HG03460 (cell line): ENCODE results near the gene CREB3L2.
"Not testable (repeated sequence)": the region's sequence is repeated elsewhere in the genome, so short reads cannot be mapped to it uniquely, and the experiment has no call there.

Source experiments
- ATAC-seq: cut with Tn5 transposase; IDR thresholded peaks from one replicate; pipeline ENCODE4 v1.9.1; 2021; ENCODE audit not compliant: unreplicated experiment

The CREB3L2 gene

DNA sequence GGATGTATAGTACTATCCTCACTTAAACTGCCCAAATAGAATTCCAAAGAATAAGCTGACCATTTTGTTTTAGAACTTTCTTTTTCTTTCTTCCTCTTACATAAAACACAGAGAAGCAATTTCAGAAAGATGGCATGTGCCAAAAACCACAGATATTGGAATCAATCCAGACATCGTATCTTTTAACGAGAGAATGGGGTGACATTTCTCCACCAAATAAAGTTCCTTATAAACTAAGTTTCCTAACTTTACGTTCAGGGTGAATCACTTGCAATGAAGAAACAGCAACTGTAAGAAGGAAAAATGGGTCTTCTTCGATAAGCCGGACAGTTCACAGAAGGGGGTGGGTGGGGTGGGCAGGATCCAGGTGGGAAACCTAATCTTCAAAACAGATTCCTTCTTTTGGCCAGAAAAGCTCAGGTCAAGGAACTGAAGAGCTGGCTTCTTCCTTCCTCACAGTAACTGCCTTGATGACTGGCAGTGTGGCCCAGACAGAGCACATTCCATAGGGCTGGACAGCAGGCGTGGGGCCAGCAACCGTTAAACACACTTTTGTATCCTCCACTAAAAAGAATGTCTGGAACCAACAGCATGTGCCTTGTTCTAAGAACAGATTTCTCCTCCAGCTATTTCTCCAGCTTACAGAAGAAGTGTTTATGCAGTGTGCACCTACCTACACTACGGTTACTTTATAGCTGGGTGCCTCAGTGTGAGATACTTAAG lies 31.5 kb downstream of the CREB3L2 start:
- ATAC-seq: no peak

DNA sequence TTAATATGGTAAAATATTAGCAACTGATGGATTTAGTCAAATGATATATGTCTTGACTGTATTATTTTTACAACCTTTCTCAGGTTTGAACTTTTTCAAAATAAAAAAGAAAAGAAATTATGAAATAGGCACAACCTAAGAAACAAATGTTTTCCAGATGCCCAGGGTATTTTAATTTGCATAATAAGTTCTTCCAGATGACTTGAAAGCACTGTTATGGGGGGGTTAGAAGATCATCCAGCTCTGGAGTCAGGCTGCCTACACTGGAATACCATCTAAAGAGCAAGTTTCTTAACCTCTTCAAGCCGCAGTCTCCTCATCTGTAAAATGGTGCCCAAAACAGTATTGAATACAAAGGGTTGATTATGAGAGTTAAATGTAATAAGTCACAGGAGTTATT lies 32.1 kb downstream of the CREB3L2 start:
- ATAC-seq: no peak

DNA sequence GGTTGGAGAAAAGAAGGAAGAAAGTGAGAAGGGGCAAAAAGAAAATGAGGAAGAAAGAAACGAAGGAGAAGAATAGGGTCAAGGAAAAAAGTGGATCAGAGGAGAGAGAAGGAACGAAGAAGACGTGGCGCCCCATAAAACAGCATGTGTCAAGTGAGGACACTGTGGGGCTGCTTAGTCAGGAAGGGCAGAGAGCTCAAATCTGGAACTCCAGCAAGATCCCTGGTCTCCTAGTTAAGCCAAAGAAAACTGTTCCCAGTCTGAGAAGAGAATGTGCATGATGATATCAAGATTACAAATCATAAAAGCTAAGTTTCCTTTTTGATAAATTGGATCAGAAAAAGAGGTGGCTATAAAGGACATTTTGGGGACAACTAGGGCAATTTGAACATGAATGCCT lies 33.0 kb downstream of the CREB3L2 start:
- no peak for ATAC-seq

GRCh38 chr7:137968339-137968738 lies 33.5 kb downstream of the CREB3L2 start:
- ATAC-seq: not testable (repeated sequence)

DNA sequence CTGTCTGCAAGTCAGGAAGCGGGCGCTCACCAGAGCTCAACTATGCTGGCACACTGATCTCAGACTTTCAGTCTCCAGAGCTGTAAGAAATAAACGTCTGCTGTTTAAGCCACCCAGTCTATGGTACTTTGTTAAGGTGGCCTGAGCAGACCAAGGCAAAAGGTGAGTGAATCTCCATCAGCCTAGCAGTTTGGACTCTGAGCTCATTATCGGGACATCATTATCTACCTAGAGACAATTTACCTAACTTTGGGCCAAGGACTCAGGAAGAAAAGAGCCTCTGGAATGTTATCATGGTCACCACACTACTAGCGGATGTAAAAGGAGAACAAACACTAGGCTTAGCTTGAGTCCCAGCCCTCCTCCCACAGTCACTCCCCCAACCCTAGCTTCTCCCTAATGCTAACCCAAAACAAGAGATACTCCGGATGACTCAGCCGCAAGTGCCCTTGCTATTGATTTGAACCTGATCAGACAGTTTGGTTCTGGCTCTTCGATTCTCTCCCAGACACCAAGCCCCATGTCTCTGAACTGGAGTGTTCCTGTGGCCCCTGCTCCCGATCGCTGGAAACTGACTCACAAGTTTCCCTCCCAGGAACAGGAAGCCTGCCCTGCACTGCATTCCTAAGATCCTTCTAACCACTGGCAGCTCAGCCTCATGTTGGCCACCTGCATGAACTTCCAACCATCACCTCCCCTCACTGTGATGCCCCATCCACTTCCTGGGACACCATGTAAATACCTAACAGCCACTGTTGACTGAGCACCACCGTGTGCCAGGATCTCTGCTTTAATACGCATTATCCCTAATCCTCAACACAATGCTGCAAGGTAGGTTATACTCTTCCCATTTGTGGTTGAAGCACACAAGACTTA lies 34.5 kb downstream of the CREB3L2 start:
- no peak for ATAC-seq

- no peak for ATAC-seq
These were observed 35.2 kb downstream of the CREB3L2 start for GRCh38 chr7:137966641-137967142.

- no peak for ATAC-seq
These were observed 35.8 kb downstream of the CREB3L2 start for GRCh38 chr7:137965942-137966640.

GRCh38 chr7:137964824-137965545 lies 36.9 kb downstream of the CREB3L2 start:
- ATAC-seq: no peak

- no peak for ATAC-seq
These were observed 38.9 kb downstream of the CREB3L2 start for GRCh38 chr7:137962875-137963507.

DNA sequence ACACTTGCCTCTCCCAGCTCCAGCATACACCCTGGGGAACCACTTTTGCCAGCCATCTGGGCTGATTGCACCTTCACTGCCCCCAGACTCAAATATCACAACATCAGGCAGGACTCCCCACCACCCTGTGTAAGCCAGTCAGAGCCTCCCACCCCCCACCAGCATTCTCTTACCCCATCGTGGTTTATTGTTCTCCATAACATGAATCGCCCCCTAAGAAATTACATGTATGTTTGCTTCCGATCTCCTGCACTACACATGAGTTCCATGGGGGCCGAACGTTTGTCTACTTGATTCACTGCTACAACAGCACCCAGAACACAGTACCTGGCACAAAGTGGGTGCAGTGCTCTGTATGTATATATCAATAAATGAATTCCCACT lies 39.4 kb downstream of the CREB3L2 start:
- ATAC-seq: no peak

- ATAC-seq: peak; percentile 57
These were observed 40.4 kb downstream of the CREB3L2 start for GRCh38 chr7:137961200-137962177.

DNA sequence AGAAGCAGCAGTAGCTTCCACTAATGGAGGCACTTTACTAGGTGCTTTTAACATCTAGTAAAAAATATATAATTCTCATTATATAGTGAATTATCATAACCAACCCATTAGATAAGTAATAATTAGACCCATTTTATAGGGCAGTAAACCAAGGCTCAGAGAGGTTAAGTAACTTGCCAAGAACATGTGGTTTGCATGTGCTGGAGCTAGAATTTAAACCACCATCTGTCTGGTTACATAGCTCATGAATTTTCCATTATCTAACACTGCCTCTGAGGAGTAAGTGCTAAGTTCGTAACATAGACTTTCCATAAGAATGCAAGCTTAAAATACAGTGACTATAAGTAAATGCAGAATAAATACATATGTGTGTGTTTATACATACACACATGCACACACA lies 41.9 kb downstream of the CREB3L2 start:
- ATAC-seq: no peak

- ATAC-seq: no peak
These were observed 43.1 kb downstream of the CREB3L2 start for GRCh38 chr7:137958470-137959431.

DNA sequence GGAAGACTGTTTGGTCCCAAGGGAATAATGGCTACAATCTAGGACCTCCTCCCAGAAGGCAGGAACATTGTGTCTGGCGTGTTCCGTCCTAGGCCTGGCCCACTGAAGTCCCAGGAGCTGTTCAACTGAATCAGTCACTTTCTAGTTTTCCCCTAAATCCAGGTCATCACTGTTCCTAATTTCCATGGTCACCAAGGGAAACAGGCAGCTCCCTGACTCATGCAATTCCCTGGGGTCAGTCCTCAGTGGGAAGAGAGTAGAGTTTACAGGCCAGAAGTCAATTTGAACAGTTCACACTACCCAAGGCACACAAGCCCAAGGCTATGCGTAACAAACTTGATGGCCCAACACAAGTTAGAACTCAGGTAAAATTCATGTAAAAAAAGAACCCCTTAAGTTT lies 44.0 kb downstream of the CREB3L2 start:
- ATAC-seq: no peak

GRCh38 chr7:137956591-137956990 lies 45.3 kb downstream of the CREB3L2 start:
- ATAC-seq: no peak

- ATAC-seq: no peak
These were observed 45.7 kb downstream of the CREB3L2 start for GRCh38 chr7:137956183-137956582.

- no peak for ATAC-seq
These were observed 47.3 kb downstream of the CREB3L2 start for GRCh38 chr7:137954614-137955013.
